Activated CD4-positive, CD25-positive, alpha-beta regulatory T cell treated with anti-CD3 and anti-CD28 coated beads, Interleukin-2, amount 50 U/mL, for 24 hours (primary cell): ENCODE measurements around the gene ZNF646.
A peak's percentile ranks its signal among the peaks of the same experiment; 100 is the strongest.
"Not testable (repeated sequence)": the region's sequence is repeated elsewhere in the genome, so short reads cannot be mapped to it uniquely, and the experiment has no call there.

ENCODE experiments used
- ATAC-seq, 2 donors: fragments of 150-1000 bp; cut with Tn5 transposase; one replicate each; pipeline ENCODE4 v1.10.0; 2021; ENCODE audit warnings: mild to moderate bottlenecking in 1 of 2, moderate library complexity in 1 of 2

ZNF646 gene

GRCh38 chr16:31084584-31085302, 10.5 kb downstream of the ZNF646 start:
- no peak for ATAC-seq

DNA sequence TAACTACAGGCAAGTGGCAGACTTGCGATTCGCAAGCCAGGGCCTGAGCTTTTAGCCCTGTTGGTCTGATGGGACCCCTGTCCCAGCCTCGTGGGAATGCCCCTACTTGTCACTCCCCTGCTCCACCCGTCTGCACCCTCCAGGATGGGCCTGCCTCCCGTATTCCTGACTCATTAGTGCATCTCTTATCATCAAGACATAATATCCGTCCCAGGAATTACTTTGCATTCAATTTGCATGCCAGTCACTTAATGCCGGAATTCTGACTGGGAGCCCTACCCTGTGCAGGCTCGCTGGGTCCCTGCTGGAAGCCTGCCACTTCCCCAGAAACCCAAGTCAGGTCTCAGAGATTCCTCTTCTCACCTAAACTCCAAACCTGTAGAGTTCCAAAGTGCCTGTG, 11.2 kb downstream of the ZNF646 start:
- no peak for ATAC-seq

DNA sequence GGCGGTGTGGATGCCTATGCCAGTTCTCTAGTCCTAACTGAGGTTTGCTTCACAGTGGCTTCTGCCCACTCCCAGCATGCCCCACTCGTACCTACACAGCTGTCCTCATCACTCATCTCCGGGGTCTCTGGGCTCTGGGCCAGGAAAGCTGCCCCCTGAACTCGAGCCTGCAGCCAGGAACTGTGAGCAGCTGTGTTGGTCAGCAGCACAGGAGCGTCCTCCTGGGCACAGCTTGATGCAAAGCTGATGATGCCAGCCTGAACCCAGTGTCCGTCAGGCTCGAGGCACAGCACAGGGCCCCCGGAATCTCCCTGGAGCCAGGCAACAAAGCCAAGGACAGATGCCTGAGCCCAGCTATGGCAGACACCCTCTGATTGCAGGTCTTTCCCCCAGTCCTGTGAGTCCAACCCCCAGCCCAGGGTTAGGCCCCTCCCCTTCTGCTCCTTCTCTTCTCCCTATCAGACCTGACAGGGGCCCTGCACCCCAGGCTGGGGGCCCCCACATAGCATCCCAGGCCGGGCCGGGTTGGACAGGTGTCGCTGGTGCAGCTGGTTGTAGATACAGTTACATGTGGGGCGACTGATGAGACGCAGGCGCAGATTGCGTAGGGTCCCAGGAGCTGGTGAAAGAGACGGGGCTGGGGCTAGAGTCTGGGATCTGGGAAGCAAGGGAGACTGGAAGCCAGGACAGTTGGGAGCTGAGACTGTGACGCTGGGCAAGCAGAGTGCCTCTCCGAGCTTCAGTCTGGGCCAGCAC, 11.8 kb downstream of the ZNF646 start:
- no peak for ATAC-seq

- ATAC-seq: no peak
Observed at GRCh38 chr16:31086629-31086906, 12.3 kb downstream of the ZNF646 start.

DNA sequence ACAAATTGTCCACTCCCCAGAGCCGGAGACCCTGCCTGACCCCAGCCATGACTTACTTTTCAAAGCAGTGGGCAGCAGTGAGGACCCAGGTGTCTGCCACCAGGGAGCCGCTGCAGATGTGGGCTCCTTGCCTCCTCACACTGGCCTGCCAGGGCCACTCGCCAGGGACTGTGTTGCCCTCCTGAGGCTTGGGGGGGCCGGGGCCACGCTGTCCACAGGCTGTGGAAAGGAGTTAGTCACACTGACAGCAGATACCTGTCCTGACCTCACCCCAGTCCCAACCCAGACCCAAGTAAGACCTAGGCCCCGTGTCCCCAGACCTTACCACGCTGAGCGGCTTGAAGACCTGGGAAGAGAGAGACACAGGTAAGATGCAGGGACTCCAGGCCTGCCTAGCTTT, 13.3 kb downstream of the ZNF646 start:
- no peak for ATAC-seq

GRCh38 chr16:31087971-31088370, 13.7 kb downstream of the ZNF646 start:
- no peak for ATAC-seq

DNA sequence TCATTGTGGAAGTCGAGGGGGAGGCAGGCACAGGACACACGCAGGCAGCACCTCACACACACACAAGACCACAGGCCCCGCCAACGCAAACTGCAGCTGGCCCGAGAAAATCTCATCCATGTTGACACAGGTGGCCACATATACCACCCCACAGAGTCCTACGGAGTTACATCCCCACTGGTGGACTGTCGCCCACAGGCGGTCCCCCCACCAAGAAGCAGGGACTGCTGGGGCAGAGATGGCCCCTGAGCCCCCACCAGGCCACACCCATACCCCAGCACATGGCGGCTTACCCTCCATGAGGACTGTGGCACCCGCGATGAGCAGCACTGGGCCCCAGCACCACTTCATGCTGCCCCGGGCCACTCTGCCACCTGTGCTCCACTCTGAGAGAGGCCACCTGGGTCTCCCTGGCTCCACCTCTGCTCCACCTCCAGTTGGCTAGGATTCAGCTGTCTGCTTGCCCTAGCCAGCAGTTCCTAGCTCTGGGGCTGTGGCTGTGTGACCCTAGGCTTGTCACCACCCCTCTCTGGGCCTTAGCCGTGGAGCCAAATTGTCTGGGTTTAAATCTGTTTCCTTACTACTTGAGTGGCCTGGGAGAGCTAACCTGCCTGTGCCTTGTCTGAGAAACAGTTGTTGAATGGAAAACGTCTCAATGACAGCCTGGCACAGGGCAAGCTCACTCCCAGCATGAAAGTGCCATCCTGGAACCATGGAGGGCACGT, 14.4 kb downstream of the ZNF646 start, which contains the start of gene PRSS53:
Gene PRSS53, minus strand, starts transcription at position 485 of the 725 bp plus-strand sequence. Its CDS starts 134 bp downstream, at position 351.
- ATAC-seq: no peak

DNA sequence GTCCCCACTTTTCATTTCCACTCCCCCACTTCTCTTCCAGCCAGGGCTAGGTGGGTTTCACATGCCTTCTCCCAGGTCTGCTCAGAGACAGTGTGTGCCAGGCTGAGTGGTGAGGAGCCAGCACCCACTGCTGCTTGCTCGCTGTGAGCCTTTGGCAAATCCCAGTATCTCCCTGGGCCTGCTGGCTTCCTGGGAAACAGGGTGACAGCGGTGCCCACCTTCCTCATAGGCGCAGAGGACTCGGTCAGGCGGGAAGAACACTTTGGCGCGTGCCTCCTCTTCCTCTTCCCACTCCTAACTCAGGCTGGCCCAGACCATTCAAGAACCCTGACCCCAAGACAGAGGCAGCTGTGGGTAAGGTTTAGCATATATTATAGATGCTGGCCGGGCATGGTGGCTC, 15.0 kb downstream of the ZNF646 start:
- no peak for ATAC-seq

GRCh38 chr16:31090540-31090939, 16.3 kb downstream of the ZNF646 start:
- no peak for ATAC-seq

GRCh38 chr16:31092330-31092729, 18.1 kb downstream of the ZNF646 start:
- ATAC-seq: no peak

DNA sequence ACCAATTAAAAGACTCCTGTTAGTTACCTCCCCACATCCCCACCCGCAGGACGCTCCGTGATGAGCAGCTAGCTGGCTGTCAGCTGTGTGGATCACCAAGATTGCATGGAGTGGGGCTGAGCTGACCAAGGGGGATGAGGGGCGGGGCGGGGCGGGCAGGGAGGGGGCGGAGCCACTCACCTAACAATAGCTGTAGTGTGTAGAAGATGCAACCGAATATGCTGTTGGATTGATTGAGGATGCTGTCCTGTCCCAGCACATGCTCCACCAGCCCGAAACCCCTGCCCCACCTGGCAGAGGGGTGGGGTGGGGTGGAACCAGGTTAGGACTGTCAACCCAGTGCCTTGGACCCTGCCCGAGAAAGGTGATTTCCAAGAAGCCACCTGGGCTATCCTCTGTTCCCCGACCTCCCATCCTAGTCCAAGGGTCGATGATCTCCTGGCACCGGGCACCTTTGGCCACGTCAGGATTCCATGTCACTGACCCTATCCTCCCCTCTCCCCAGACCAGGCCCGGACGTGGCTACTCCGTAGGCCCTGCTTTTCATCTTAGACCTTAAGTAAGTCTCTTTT, 19.0 kb downstream of the ZNF646 start:
- no peak for ATAC-seq

GRCh38 chr16:31094088-31094423, 19.8 kb downstream of the ZNF646 start:
- no peak for ATAC-seq

GRCh38 chr16:31094424-31095120, 20.4 kb downstream of the ZNF646 start, which contains the start of gene VKORC1:
VKORC1 (minus strand) TSS chr16:31094797; CDS start chr16:31094729, 68 bp downstream.
- peak; percentile 92 to 94 for ATAC-seq

DNA sequence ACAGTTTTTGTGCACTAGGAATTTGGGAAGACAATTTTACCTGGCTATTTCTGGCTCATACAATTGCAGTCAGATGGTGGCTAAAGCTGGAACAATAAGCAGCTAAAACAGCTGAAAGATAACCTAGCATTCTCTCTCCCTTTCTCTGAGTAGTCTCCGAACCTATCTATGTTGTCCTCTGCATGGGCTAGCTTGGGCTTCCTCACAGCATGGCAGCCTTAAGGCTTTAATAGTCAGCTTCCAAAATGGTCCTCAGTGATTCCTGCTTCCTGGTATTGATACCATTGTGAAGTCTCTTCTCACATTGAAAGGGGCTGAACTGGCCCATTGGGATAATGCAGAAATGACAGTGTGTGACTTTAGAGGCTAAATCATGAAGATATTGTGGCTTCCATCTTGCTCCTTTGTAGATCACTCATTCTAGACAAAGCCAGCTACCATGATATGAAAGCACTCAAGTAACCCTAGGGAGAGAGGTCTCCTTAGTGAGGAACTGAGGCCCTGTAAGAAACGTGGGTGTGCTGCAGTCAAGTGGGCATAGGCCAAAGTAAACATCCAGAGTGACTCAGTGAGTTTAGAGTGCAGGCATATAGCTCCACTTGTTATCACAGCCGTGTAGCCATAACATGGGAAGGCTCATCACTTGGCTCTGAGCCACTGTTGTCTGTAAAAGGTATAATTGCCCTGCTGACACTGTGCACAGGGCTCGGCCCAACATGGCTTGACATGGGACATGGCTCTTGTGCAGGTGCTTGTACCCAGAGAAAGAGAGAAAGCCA, 25.8 kb downstream of the ZNF646 start:
- no peak for ATAC-seq

DNA sequence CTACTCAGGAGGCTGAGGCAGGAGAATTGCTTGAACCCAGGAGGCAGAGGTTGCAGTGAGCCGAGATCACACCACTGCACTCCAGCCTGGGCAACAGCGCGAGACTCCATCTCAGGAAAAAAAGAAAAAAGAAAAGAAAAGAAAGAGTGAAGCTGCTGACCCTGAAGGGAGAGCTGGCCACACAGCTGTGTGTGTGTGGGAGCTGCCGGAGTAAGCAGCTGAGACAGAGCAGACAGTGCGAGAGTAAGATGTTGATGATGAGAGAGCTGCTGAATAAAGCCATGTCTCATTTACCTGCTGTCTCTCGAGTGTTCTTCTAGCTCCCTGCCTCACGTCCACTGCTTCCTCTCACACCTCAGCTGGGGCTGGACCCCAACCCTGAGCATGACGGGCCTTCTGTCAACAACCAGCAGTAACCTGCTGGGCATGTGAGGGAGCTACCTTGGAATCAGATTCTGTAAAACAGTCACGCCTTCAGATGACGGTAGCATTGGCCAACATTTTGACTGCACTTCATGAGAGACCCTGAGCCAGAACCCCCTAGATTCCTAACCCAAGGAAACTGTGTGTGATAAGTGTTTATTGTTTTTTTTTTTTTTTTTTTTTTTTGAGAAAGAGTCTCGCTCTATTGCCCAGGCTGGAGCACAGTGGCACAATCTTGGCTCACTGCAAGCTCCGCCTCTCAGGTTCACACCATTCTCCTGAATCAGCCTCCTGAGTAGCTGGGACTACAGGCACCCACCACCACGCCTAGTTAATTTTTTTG, 26.8 kb downstream of the ZNF646 start:
- ATAC-seq: not testable (repeated sequence)

GRCh38 chr16:31105677-31106213, 31.5 kb downstream of the ZNF646 start:
- peak; percentile 55 to 67 for ATAC-seq

GRCh38 chr16:31106509-31107464, 32.6 kb downstream of the ZNF646 start:
- no peak for ATAC-seq

DNA sequence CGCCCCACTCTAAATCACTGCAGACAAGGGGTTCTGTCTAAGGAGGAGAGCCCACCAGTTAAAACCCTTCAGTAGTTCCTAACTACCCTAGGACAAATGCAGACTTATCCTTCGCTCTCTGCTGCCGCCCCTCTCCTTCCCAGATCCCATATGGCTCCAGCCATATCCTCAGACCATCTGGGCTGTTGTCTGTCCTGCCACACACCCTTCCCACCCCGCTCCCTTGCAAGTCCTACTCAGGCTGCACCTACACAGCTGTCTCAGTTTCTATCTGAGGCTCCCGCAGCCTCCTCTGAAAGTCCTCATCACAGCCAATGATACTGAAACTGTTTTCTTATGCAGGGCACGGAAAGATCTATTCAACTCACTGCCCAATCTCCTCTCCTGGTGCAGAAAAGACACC, 33.2 kb downstream of the ZNF646 start:
- peak; percentile 65 to 68 for ATAC-seq

- peak; percentile 84 to 87 for ATAC-seq
Observed at GRCh38 chr16:31108035-31108793, 34.0 kb downstream of the ZNF646 start, which contains the start of gene BCKDK. BCKDK (plus strand) TSS chr16:31108386; CDS start chr16:31109224, 838 bp downstream.
